GM23338 (cell line): Measurements from ENCODE around the gene PRSS3. TPM values are rescaled to one million over a fixed set of nuclear protein-coding genes. Genes with fewer than 3 reads are reported as not detected.
"Not testable (repeated sequence)": the region's sequence is repeated elsewhere in the genome, so short reads cannot be mapped to it uniquely, and the experiment has no call there.

ENCODE experiments used
- ATAC-seq: fragments of 200-7000 bp; cut with Tn5 transposase; 3 replicates; pipeline ENCODE4 v1.9.1; 2020
- DNase-seq: peaks from one replicate; pipeline ENCODE4 v3.0.0-alpha.2; 2015; ENCODE audit warnings: low spot score
- H2AFZ ChIP-seq: fragments of 200-600 bp; sonication (generic); 2 replicates; pipeline ENCODE4 v1.8.0; 2016; ENCODE audit warnings: antibody characterized with exemption, mild to moderate bottlenecking, moderate library complexity
- H3F3A ChIP-seq: fragments of 200-600 bp; sonication (generic); replicated peaks from 2 replicates; pipeline ENCODE4 v1.8.0; 2017; ENCODE audit warnings: antibody characterized with exemption, mixed run types, low read depth
- H3K27ac ChIP-seq: fragments of 200-600 bp; sonication (generic); 2 replicates; pipeline ENCODE4 v1.6.1; 2016; ENCODE audit warnings: low read depth
- H3K27me3 ChIP-seq: fragments of 200-600 bp; sonication (generic); 2 replicates; pipeline ENCODE4 v1.8.0; 2016; ENCODE audit warnings: mild to moderate bottlenecking, mixed run types, moderate library complexity; ENCODE audit not compliant: insufficient read depth
- H3K36me3 ChIP-seq: fragments of 200-600 bp; sonication (generic); 2 replicates; pipeline ENCODE4 v1.8.0; 2016; ENCODE audit warnings: mild to moderate bottlenecking; ENCODE audit not compliant: insufficient read depth
- H3K4me1 ChIP-seq: fragments of 200-600 bp; sonication (generic); 2 replicates; pipeline ENCODE4 v1.8.0; 2016; ENCODE audit warnings: mild to moderate bottlenecking, moderate library complexity; ENCODE audit not compliant: insufficient read depth
- H3K4me2 ChIP-seq: fragments of 200-600 bp; sonication (generic); 2 replicates; pipeline ENCODE4 v1.7.1; 2017; ENCODE audit warnings: mixed run types
- H3K4me3 ChIP-seq: fragments of 200-600 bp; sonication (generic); 2 replicates; pipeline ENCODE4 v1.6.1; 2016; ENCODE audit warnings: mixed run types
- H3K79me2 ChIP-seq: fragments of 200-600 bp; sonication (generic); replicated peaks from 2 replicates; pipeline ENCODE4 v1.8.0; 2017; ENCODE audit warnings: mild to moderate bottlenecking; ENCODE audit not compliant: insufficient read depth
- H3K9me2 ChIP-seq: fragments of 200-600 bp; sonication (generic); 2 replicates; pipeline ENCODE4 v1.8.0; 2017; ENCODE audit not compliant: insufficient read depth
- H4K20me1 ChIP-seq: fragments of 200-600 bp; sonication (generic); replicated peaks from 2 replicates; pipeline ENCODE4 v1.8.0; 2017; ENCODE audit warnings: mild to moderate bottlenecking; ENCODE audit not compliant: insufficient read depth
- H3K27ac Mint-ChIP-seq: 2 replicates; pipeline ENCODE4 v1.8.0; 2020; ENCODE audit warnings: inconsistent platforms, mild to moderate bottlenecking, moderate library complexity, mixed read lengths
- H3K27me3 Mint-ChIP-seq: 3 replicates; pipeline ENCODE4 v1.8.0; 2022; ENCODE audit warnings: low read depth, mild to moderate bottlenecking, moderate library complexity, mixed read lengths, inconsistent platforms; ENCODE audit not compliant: insufficient read depth, poor library complexity
- H3K36me3 Mint-ChIP-seq: 3 replicates; pipeline ENCODE4 v1.8.0; 2021; ENCODE audit warnings: low read depth, mild to moderate bottlenecking, inconsistent platforms, moderate library complexity, mixed read lengths
- H3K4me1 Mint-ChIP-seq: 3 replicates; pipeline ENCODE4 v1.8.0; 2020; ENCODE audit warnings: mild to moderate bottlenecking, inconsistent platforms, mixed read lengths
- H3K4me3 Mint-ChIP-seq: 3 replicates; pipeline ENCODE4 v1.8.0; 2021; ENCODE audit warnings: moderate library complexity, mild to moderate bottlenecking, inconsistent platforms, mixed read lengths
- H3K9me3 Mint-ChIP-seq: 3 replicates; pipeline ENCODE4 v1.8.0; 2020; ENCODE audit warnings: moderate library complexity, mild to moderate bottlenecking, inconsistent platforms, mixed read lengths
- JUNB ChIP-seq: IDR thresholded peaks from one replicate; pipeline ENCODE4 v1.6.1; 2016; ENCODE audit warnings: antibody characterized with exemption; ENCODE audit not compliant: unreplicated experiment
- NANOG ChIP-seq: IDR thresholded peaks from 2 replicates; pipeline ENCODE4 v1.6.1; 2016; ENCODE audit warnings: antibody characterized with exemption, borderline replicate concordance
- ZNF331 ChIP-seq: fragments of 250-450 bp; sonication (Bioruptor Pico); IDR thresholded peaks from 2 replicates; pipeline ENCODE4 v1.5.0; 2020; ENCODE audit warnings: low read depth, mild to moderate bottlenecking, moderate library complexity
- polyA plus RNA-seq: library from polyadenylated mRNA; unstranded; fragments of >200 nt; fragmentation: Nextera tagmentation; extraction: Ambion mirVana; gene quantifications from 2 replicates; pipeline ENCODE4 v1.2.1, GENCODE V29; 2016
- total RNA-seq: library from RNA; depleted of rRNA; stranded (reverse); fragments of >200 nt; shearing (Covaris generic); gene quantifications from 2 replicates; pipeline ENCODE4 v1.2.3, GENCODE V29; 2014
- TF ChIP-seq, protein P1 (sequence below): fragments of 250-450 bp; sonication (Bioruptor Pico); IDR thresholded peaks from 2 replicates; pipeline ENCODE4 v1.5.0; 2020; ENCODE audit warnings: mild to moderate bottlenecking, moderate library complexity
- TF ChIP-seq, protein P2 (sequence below): IDR thresholded peaks from one replicate; pipeline ENCODE4 v1.6.1; 2018; ENCODE audit warnings: antibody characterized with exemption; ENCODE audit not compliant: unreplicated experiment

The PRSS3 gene
- total and polyA plus RNA-seq, 2 experiments from 2014 or later = 4.2 to 4.5 TPM

DNA sequence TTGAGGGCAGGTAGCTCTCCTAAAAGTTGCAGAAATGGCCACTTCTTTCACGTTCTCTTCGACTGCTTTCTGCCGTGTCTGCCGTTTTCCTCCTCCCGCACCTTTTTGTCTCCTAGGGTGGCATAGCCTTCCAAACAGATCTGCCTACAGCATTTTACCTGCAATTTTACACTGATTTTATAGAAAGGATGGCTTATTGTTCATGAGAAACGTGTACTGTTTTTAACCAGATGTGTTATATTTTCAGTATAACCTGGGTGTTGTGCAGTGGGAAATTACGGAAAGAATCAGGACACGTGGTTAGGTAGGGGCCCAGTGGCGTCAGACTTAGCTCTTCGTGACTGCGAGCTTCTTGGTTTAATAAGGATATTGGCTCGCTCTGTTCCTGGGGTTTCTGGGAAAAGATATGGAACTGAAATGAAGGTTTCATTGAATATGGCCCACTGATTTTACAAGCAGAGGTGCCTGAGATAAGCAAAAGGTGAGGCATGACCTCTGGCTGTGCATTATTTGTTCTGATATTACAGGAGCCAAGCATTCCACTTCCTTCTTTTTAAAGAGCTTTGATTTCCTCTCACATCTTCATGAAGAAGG lies 43.7 kb upstream of the PRSS3 start (continued):
- TF ChIP-seq, protein P1, sequence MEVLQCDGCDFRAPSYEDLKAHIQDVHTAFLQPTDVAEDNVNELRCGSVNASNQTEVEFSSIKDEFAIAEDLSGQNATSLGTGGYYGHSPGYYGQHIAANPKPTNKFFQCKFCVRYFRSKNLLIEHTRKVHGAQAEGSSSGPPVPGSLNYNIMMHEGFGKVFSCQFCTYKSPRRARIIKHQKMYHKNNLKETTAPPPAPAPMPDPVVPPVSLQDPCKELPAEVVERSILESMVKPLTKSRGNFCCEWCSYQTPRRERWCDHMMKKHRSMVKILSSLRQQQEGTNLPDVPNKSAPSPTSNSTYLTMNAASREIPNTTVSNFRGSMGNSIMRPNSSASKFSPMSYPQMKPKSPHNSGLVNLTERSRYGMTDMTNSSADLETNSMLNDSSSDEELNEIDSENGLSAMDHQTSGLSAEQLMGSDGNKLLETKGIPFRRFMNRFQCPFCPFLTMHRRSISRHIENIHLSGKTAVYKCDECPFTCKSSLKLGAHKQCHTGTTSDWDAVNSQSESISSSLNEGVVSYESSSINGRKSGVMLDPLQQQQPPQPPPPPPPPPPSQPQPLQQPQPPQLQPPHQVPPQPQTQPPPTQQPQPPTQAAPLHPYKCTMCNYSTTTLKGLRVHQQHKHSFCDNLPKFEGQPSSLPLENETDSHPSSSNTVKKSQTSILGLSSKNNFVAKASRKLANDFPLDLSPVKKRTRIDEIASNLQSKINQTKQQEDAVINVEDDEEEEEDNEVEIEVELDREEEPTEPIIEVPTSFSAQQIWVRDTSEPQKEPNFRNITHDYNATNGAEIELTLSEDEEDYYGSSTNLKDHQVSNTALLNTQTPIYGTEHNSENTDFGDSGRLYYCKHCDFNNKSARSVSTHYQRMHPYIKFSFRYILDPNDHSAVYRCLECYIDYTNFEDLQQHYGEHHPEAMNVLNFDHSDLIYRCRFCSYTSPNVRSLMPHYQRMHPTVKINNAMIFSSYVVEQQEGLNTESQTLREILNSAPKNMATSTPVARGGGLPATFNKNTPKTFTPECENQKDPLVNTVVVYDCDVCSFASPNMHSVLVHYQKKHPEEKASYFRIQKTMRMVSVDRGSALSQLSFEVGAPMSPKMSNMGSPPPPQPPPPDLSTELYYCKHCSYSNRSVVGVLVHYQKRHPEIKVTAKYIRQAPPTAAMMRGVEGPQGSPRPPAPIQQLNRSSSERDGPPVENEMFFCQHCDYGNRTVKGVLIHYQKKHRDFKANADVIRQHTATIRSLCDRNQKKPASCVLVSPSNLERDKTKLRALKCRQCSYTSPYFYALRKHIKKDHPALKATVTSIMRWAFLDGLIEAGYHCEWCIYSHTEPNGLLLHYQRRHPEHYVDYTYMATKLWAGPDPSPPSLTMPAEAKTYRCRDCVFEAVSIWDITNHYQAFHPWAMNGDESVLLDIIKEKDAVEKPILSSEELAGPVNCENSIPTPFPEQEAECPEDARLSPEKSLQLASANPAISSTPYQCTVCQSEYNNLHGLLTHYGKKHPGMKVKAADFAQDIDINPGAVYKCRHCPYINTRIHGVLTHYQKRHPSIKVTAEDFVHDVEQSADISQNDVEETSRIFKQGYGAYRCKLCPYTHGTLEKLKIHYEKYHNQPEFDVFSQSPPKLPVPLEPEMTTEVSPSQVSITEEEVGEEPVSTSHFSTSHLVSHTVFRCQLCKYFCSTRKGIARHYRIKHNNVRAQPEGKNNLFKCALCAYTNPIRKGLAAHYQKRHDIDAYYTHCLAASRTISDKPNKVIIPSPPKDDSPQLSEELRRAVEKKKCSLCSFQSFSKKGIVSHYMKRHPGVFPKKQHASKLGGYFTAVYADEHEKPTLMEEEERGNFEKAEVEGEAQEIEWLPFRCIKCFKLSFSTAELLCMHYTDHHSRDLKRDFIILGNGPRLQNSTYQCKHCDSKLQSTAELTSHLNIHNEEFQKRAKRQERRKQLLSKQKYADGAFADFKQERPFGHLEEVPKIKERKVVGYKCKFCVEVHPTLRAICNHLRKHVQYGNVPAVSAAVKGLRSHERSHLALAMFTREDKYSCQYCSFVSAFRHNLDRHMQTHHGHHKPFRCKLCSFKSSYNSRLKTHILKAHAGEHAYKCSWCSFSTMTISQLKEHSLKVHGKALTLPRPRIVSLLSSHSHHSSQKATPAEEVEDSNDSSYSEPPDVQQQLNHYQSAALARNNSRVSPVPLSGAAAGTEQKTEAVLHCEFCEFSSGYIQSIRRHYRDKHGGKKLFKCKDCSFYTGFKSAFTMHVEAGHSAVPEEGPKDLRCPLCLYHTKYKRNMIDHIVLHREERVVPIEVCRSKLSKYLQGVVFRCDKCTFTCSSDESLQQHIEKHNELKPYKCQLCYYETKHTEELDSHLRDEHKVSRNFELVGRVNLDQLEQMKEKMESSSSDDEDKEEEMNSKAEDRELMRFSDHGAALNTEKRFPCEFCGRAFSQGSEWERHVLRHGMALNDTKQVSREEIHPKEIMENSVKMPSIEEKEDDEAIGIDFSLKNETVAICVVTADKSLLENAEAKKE (CRISPR knock-in tag) = no peak
- no peak for TF ChIP-seq NANOG
- TF ChIP-seq, protein P2, sequence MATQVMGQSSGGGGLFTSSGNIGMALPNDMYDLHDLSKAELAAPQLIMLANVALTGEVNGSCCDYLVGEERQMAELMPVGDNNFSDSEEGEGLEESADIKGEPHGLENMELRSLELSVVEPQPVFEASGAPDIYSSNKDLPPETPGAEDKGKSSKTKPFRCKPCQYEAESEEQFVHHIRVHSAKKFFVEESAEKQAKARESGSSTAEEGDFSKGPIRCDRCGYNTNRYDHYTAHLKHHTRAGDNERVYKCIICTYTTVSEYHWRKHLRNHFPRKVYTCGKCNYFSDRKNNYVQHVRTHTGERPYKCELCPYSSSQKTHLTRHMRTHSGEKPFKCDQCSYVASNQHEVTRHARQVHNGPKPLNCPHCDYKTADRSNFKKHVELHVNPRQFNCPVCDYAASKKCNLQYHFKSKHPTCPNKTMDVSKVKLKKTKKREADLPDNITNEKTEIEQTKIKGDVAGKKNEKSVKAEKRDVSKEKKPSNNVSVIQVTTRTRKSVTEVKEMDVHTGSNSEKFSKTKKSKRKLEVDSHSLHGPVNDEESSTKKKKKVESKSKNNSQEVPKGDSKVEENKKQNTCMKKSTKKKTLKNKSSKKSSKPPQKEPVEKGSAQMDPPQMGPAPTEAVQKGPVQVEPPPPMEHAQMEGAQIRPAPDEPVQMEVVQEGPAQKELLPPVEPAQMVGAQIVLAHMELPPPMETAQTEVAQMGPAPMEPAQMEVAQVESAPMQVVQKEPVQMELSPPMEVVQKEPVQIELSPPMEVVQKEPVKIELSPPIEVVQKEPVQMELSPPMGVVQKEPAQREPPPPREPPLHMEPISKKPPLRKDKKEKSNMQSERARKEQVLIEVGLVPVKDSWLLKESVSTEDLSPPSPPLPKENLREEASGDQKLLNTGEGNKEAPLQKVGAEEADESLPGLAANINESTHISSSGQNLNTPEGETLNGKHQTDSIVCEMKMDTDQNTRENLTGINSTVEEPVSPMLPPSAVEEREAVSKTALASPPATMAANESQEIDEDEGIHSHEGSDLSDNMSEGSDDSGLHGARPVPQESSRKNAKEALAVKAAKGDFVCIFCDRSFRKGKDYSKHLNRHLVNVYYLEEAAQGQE = no peak

DNA sequence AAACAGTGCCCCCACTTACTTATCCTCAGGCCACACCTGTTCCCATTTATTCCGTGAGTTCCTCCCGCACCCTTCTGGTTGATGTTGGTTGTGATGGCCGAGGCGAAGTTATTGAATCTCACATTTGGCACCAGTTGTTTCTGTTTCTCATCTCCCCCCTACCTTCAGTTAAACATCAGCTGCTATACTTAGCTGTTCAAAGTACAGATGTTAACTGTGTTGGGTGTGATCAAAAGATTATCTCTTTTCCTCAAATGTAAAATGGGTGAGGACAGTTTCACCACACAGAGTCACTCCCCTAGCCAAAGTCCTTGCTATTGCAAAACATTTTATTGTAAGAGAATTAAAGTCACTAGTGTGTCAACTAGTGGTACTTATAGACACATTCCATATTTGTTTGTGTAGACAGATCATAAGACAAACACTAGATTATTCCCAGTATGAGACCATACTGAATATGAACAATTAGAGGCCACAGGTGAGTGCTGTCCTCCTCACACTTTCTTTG lies 43.2 kb upstream of the PRSS3 start:
- H3K27me3 ChIP-seq = peaks cover 42% of the 10 kb centered on the region
- H3K36me3 Mint-ChIP-seq = no peaks in the 10 kb centered on the region

DNA sequence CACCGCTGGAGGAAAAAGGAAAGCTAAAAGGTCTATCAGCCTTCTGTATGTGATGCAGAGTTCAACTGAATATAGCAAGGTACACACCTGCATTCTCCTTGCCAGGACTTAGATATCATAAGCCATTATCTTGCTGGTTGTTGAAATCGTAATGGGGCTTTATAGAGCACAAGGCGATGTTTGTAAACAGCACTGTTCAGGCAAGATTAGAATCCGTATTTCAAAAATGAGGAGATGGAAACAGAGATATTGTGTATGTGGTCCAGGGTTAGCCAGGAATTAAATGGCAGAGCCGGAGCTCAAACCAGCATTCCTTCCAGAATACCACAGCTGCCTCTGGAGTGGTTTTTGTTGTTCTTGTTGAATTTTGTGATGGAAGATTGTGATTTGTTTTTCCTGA lies 42.6 kb upstream of the PRSS3 start:
- not testable (repeated sequence) for ATAC-seq, H3K79me2 ChIP-seq, H3K36me3 ChIP-seq, H3K4me2 ChIP-seq, H3K4me3 Mint-ChIP-seq, H3K27ac ChIP-seq, H3K9me3 Mint-ChIP-seq, H3K9me2 ChIP-seq, H3K4me1 ChIP-seq, H3F3A ChIP-seq, H2AFZ ChIP-seq, H3K4me3 ChIP-seq, H3K27ac Mint-ChIP-seq, H3K36me3 Mint-ChIP-seq, DNase-seq, H3K4me1 Mint-ChIP-seq, H4K20me1 ChIP-seq
- peaks cover 42% of the 10 kb centered on the region for H3K27me3 ChIP-seq
- peaks cover 26% of the 10 kb centered on the region for H3K27me3 Mint-ChIP-seq

More for the DNA sequence above, 43.2 kb upstream of the PRSS3 start:
- Histone ChIP-seq H3K4me3 (no peak overlapping the region), H3K4me1 (no peaks in the 10 kb centered on the region), H3K36me3 (no peaks in the 10 kb centered on the region), H3K9me2 (no peaks in the 10 kb centered on the region), H4K20me1 (no peaks in the 10 kb centered on the region), H3F3A (no peaks in the 10 kb centered on the region), H3K4me2 (no peak overlapping the region), H3K27ac (no peak overlapping the region), H3K79me2 (no peaks in the 10 kb centered on the region), H2AFZ (no peak overlapping the region)
- no peak for ATAC-seq
- peaks cover 9% of the 10 kb centered on the region for H3K4me1 Mint-ChIP-seq
- DNase-seq = no peak
- no peaks in the 10 kb centered on the region; the same call in 2 of the 3 replicates for H3K9me3 Mint-ChIP-seq
- TF ChIP-seq JUNB (no peak), ZNF331 (CRISPR knock-in tag) (no peak)
- H3K4me3 Mint-ChIP-seq = no peak overlapping the region
- H3K27me3 Mint-ChIP-seq = peaks cover 28% of the 10 kb centered on the region
- H3K27ac Mint-ChIP-seq = no peak overlapping the region

DNA sequence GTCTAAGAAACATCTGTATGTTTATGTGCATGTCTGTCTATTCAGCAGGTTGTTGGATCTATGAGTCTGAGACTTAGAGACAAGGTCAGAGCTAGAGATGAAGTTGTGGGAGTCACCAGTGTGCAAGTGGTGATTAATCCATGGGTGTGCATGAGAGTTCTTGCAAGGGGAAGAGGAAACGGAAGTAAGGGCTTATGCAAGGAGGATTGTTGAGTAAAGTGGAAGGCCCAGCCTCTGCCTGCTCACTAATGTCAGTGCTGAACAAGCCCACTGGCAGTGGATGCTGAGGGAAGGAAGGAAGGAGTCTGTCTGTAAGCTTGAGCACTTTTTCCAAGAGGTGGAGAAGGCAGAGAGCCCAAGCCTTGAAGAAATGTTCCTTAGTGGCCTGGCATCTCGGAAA lies 35.7 kb upstream of the PRSS3 start:
- H3K4me1 Mint-ChIP-seq, H3K4me3 Mint-ChIP-seq: not testable (repeated sequence)

More for the DNA sequence above, 35.7 kb upstream of the PRSS3 start:
- not testable (repeated sequence) for H3K9me2 ChIP-seq, H3K36me3 Mint-ChIP-seq, H2AFZ ChIP-seq, H3K4me2 ChIP-seq, H3F3A ChIP-seq, H3K4me1 ChIP-seq, H3K27me3 Mint-ChIP-seq, H3K79me2 ChIP-seq, H3K27me3 ChIP-seq, DNase-seq, H3K9me3 Mint-ChIP-seq, H3K27ac Mint-ChIP-seq, H3K27ac ChIP-seq, H3K4me3 ChIP-seq, H3K36me3 ChIP-seq, H4K20me1 ChIP-seq, ATAC-seq
